AG09319 (cell line): ENCODE measurements around the gene RPL7L1.
A peak's percentile ranks its signal among the peaks of the same experiment; 100 is the strongest.
"Not testable (repeated sequence)": the region's sequence is repeated elsewhere in the genome, so short reads cannot be mapped to it uniquely, and the experiment has no call there.

Experiments used
- DNase-seq: peaks from one replicate; pipeline ENCODE4 v3.0.0-alpha.2; 2010; ENCODE audit warnings: low read depth; ENCODE audit errors: extremely low read depth
- CTCF ChIP-seq: IDR thresholded peaks from 2 replicates; pipeline ENCODE4 v1.5.1; 2011; ENCODE audit warnings: low read depth, mild to moderate bottlenecking, inconsistent platforms, low read length, moderate library complexity

The RPL7L1 gene

DNA sequence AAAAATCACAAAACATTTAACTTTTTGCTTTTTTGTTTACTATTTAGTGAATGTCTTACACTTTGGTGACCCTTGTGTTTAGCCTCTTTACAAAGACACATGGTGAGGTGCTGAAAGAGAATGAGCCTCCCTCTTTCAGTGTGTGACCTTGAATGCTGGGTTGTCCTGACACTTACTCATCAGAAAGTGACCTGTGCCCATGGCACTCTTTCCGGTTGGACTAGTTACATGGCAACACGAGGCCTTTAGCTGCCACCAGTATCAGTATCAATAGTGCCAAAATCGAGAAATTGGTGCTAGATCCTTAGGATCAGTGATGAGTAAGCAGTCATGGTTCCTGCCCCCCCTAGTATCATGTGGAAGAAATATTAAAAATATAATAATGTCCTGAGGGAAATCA is 1.7 kb upstream of the RPL7L1 start:
- DNase-seq: no peak
- no peak for TF ChIP-seq CTCF

DNA sequence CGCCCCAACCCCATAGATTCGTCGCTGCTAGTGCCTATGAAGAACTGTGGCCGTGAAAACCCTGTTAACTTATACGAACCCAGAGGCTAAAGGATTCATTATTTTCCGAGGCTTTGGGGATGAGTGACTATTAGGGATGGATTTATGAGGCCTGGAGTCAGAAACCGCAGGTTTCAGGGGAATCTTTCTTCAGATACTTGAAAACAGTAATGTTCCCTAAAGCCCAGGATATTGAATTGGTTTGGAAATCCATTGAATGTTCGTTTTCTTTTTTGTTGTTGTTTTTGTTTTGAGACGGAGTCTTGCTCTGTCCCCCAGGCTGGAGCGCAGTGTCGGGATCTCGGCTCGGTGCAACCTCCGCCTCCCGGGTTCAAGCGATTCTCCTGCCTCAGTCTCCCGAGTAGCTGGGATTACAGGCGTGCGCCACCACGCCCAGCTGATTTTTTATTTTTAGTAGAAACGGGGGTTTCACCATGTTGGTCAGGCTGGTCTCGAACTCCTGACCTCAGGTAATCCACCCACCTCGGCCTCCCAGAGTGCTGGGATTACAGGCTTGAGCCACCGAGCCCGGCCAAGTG is 913 bp downstream of the RPL7L1 start:
- not testable (repeated sequence) for DNase-seq

- DNase-seq: not testable (repeated sequence)
These were observed 1.5 kb downstream of the RPL7L1 start for GRCh38 chr6:42880871-42881270.

- no peak for DNase-seq
- no peak for TF ChIP-seq CTCF
These were observed 6.3 kb downstream of the RPL7L1 start for GRCh38 chr6:42885702-42886101.

DNA sequence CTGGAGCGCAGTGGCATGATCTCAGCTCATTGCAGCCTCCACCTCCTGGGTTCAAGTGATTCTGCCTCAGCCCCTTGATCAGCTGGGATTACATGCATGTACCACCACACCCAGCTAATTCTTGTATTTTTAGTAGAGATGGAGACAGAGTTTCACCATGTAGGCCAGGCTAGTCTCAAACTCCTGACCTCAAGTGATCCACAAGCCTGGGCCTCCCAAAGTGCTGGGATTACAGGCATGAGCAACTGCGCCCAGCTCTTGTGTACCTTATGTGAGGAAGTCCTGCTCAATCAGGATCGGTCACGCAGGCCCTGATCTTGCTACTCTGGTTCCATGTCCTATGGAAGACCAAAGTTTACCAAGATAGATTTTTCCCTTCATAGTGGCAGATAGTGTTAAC is 8.8 kb downstream of the RPL7L1 start:
- not testable (repeated sequence) for DNase-seq

DNA sequence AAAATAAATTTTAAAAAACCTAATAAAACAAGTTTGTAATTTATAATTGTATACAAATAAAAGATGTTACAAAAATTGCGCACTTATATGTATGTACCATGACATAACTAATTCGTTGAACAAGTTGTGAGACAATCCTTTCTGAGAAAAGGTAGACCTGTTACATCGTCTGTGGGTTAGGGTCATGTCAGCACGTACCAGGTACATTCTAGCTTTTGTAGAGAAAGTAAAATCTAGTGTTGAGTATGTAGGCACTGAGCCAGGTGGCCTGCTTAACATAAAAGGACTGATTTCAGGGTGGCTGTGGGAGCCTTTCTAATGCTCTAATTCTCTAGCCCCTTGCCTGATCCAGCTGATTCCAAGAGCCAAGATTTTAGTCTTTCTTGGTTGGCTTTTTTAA is 10.4 kb downstream of the RPL7L1 start:
- DNase-seq: no peak
- no peak for TF ChIP-seq CTCF

GRCh38 chr6:42890311-42891198 is 11.1 kb downstream of the RPL7L1 start:
- TF ChIP-seq CTCF: no peak; the same call in 1 of the 2 replicates
- DNase-seq: peak; percentile 96

GRCh38 chr6:42891199-42891722 is 11.8 kb downstream of the RPL7L1 start:
- DNase-seq: no peak
- no peak for TF ChIP-seq CTCF

GRCh38 chr6:42894041-42894828 is 14.8 kb downstream of the RPL7L1 start:
- DNase-seq: not testable (repeated sequence)
